Keratinocyte (primary cell): ENCODE results near the gene HEYL.

ENCODE experiments used
- CTCF ChIP-seq, 3 experiments: IDR thresholded peaks in 1 of 3; conservative IDR thresholded peaks in 1 of 3; optimal IDR thresholded peaks in 1 of 3; 2 replicates in 2 of 3; 3 replicates in 1 of 3; pipeline versions ENCODE3 to v1.5.1; 2011; ENCODE audit warnings: low read length in 3 of 3, mild to moderate bottlenecking in 3 of 3, moderate library complexity in 2 of 3, control low read depth in 1 of 3, inconsistent platforms in 1 of 3; ENCODE audit not compliant: insufficient read depth in 2 of 3; ENCODE audit errors: extremely low read depth in 1 of 3
- EZH2 ChIP-seq: IDR thresholded peaks from one replicate; pipeline ENCODE4 v1.6.1; 2012; ENCODE audit warnings: inconsistent platforms, mild to moderate bottlenecking, low read length, moderate library complexity

- no peak for TF ChIP-seq CTCF (optimal IDR thresholded peaks at IDR 0.05 in 1 of 3, IDR thresholded peaks at IDR 0.05 in 1 of 3, conservative IDR thresholded peaks at IDR 0.05 in 1 of 3; ENCODE audit: extremely low read depth in 1 of 3, insufficient read depth in 2 of 3, low read length in 3 of 3)
- no peak for TF ChIP-seq EZH2
Observed at GRCh38 chr1:39575191-39576015, 64.0 kb downstream of the HEYL start.
